PC-9 (cell line): ENCODE data around the gene ABL2. TPM values are rescaled to one million over a fixed set of nuclear protein-coding genes. Genes with fewer than 3 reads are reported as not detected.

Source experiments
- BruUV-seq: library from RNA; stranded (reverse); fragments of 400-500 nt; replicated peaks from 2 replicates; lab custom pipeline; 2021; lab: Mats Ljungman, UMichigan
- CTCF ChIA-PET: fragments of 300-600 bp; sonication (Branson Sonifier 250); formaldehyde crosslinking; loops from one replicate; lab custom pipeline; 2022; ENCODE audit warnings: antibody characterized with exemption; lab: Charles Lee
- POLR2A ChIA-PET: fragments of 300-600 bp; sonication (Branson Sonifier 250); formaldehyde crosslinking; loops from one replicate; lab custom pipeline; 2022; ENCODE audit warnings: antibody characterized with exemption; ENCODE audit not compliant: unreplicated experiment; lab: Charles Lee
- DNase-seq, 2 experiments: peaks; one replicate each; pipeline versions ENCODE4 v3.0.0 to v3.0.0-alpha.2; 2015 to 2022; ENCODE audit warnings: mixed read lengths in 1 of 2
- H2AFZ ChIP-seq: fragments of 200-600 bp; sonication (generic); 2 replicates; pipeline ENCODE4 v1.8.1; 2017; ENCODE audit warnings: antibody characterized with exemption
- H3F3A ChIP-seq: fragments of 200-600 bp; sonication (generic); 2 replicates; pipeline ENCODE4 v1.8.1; 2017; ENCODE audit warnings: antibody characterized with exemption, mild to moderate bottlenecking, low read depth; ENCODE audit not compliant: insufficient read depth
- H3K27ac ChIP-seq: fragments of 200-600 bp; sonication (generic); 2 replicates; pipeline ENCODE4 v1.6.1; 2016; ENCODE audit warnings: mixed run types
- H3K27me3 ChIP-seq: fragments of 200-600 bp; sonication (generic); 2 replicates; pipeline ENCODE4 v1.6.1; 2016; ENCODE audit warnings: low read depth, mixed run types; ENCODE audit not compliant: insufficient read depth
- H3K36me3 ChIP-seq: fragments of 200-600 bp; sonication (generic); 2 replicates; pipeline ENCODE4 v1.6.1; 2016; ENCODE audit warnings: low read depth, mixed run types
- H3K4me1 ChIP-seq: fragments of 200-600 bp; sonication (generic); replicated peaks from 2 replicates; pipeline ENCODE4 v1.6.1; 2016; ENCODE audit warnings: mixed run types; ENCODE audit not compliant: insufficient read depth
- H3K4me2 ChIP-seq: fragments of 200-600 bp; sonication (generic); 2 replicates; pipeline ENCODE4 v1.6.1; 2017; ENCODE audit warnings: mixed run types
- H3K4me3 ChIP-seq: fragments of 200-600 bp; sonication (generic); 2 replicates; pipeline ENCODE4 v1.6.1; 2016; ENCODE audit warnings: mixed run types
- H3K79me2 ChIP-seq: fragments of 200-600 bp; sonication (generic); 2 replicates; pipeline ENCODE4 v1.6.1; 2017; ENCODE audit warnings: low read depth, mixed run types
- H3K9me2 ChIP-seq: fragments of 200-600 bp; sonication (generic); 2 replicates; pipeline ENCODE4 v1.8.1; 2017; ENCODE audit warnings: mild to moderate bottlenecking; ENCODE audit not compliant: insufficient read depth
- H3K9me3 ChIP-seq: fragments of 200-600 bp; sonication (generic); 2 replicates; pipeline ENCODE4 v1.8.1; 2016; ENCODE audit warnings: low read depth; ENCODE audit not compliant: insufficient read depth
- H4K20me1 ChIP-seq: fragments of 200-600 bp; sonication (generic); 2 replicates; pipeline ENCODE4 v1.8.1; 2017; ENCODE audit not compliant: insufficient read depth
- CTCF ChIP-seq: fragments of 200-600 bp; sonication (generic); conservative IDR thresholded peaks from 2 replicates; pipeline ENCODE4 v1.6.1; 2017; ENCODE audit warnings: mixed run types, antibody characterized with exemption, mild to moderate bottlenecking, moderate library complexity
- EZH2 ChIP-seq: fragments of 200-600 bp; sonication (generic); IDR thresholded peaks from 2 replicates; pipeline ENCODE4 v1.8.0; 2017; ENCODE audit warnings: antibody characterized with exemption, low read depth
- intact Hi-C: fragments of 100-400 bp; cut with micrococcal nuclease; formaldehyde crosslinking; loops from one replicate; pipeline ENCODE4 v1.10.0; 2022; ENCODE audit not compliant: unreplicated experiment
- total RNA-seq: library from RNA; stranded (reverse); gene quantifications from 2 replicates; pipeline ENCODE4 v1.2.3, GENCODE V29; 2021

The ABL2 gene
- total RNA-seq, 1 experiment from 2014 or later = 27.4 TPM

GRCh38 chr1:179262183-179262582, 32.7 kb upstream of the ABL2 start:
- Histone ChIP-seq H3K4me2 (no peak overlapping the region), H3K27me3 (no peaks in the 10 kb centered on the region), H3K4me1 (no peaks in the 10 kb centered on the region), H4K20me1 (no peaks in the 10 kb centered on the region), H3K9me3 (no peaks in the 10 kb centered on the region; the same call in 1 of the 2 replicates), H3K9me2 (no peaks in the 10 kb centered on the region; the same call in 1 of the 2 replicates), H3K4me3 (no peak overlapping the region), H3F3A (no peaks in the 10 kb centered on the region), H3K27ac (no peak overlapping the region), H3K79me2 (no peaks in the 10 kb centered on the region), H3K36me3 (no peaks in the 10 kb centered on the region), H2AFZ (no peak overlapping the region)
- no peak for DNase-seq
- intact Hi-C loops = no loop called here
- BruUV-seq = no TSS peak
- ChIA-PET POLR2A (no interaction called here), CTCF (no interaction called here)
- TF ChIP-seq CTCF (no peak), EZH2 (no peak)

- no peak for TF ChIP-seq CTCF
- no peak for TF ChIP-seq EZH2
- H3F3A ChIP-seq = no peaks in the 10 kb centered on the region
- H4K20me1 ChIP-seq = no peaks in the 10 kb centered on the region
- no TSS peak for BruUV-seq
- H3K9me2 ChIP-seq = no peaks in the 10 kb centered on the region; the same call in 1 of the 2 replicates
- no peaks in the 10 kb centered on the region for H3K9me3 ChIP-seq
- H3K4me2 ChIP-seq = no peak overlapping the region
- intact Hi-C loops = loop anchor here (5.0 kb wide), 1 partner anchor 114 kb away; the partner anchor contains the start of gene AXDND1
- no peaks in the 10 kb centered on the region for H3K4me1 ChIP-seq
- H3K27me3 ChIP-seq = no peaks in the 10 kb centered on the region
- ChIA-PET POLR2A (no interaction called here), CTCF (no interaction called here)
- H2AFZ ChIP-seq = no peak overlapping the region
- no peaks in the 10 kb centered on the region for H3K79me2 ChIP-seq
- no peaks in the 10 kb centered on the region for H3K36me3 ChIP-seq
- H3K27ac ChIP-seq = no peak overlapping the region
- no peak for DNase-seq
- H3K4me3 ChIP-seq = no peak overlapping the region
These were observed 24.0 kb upstream of the ABL2 start for GRCh38 chr1:179253286-179253972.

GRCh38 chr1:179252606-179253005, 23.1 kb upstream of the ABL2 start:
- BruUV-seq = no TSS peak

More at GRCh38 chr1:179252606-179253005, 23.1 kb upstream of the ABL2 start:
- H3K27me3 ChIP-seq = no peaks in the 10 kb centered on the region
- intact Hi-C loops = loop anchor here (5.0 kb wide), 1 partner anchor 115 kb away; the partner anchor contains the start of gene AXDND1
- DNase-seq = no peak
- no peaks in the 10 kb centered on the region for H3K9me3 ChIP-seq
- H2AFZ ChIP-seq = no peak overlapping the region
- ChIA-PET CTCF (interaction anchor here (1.4 kb wide), 1 partner anchor 557 kb away, joined by 9 read pairs; no protein-coding TSS in a partner anchor), POLR2A (no interaction called here)
- TF ChIP-seq CTCF = no peak
- TF ChIP-seq EZH2 = no peak
- H4K20me1 ChIP-seq = no peaks in the 10 kb centered on the region
- H3F3A ChIP-seq = no peaks in the 10 kb centered on the region
- H3K27ac ChIP-seq = no peak overlapping the region
- no peaks in the 10 kb centered on the region for H3K9me2 ChIP-seq
- no peak overlapping the region for H3K4me3 ChIP-seq
- H3K4me1 ChIP-seq = no peaks in the 10 kb centered on the region
- H3K4me2 ChIP-seq = no peak overlapping the region
- H3K36me3 ChIP-seq = no peaks in the 10 kb centered on the region
- no peaks in the 10 kb centered on the region for H3K79me2 ChIP-seq
